ENCODE results near the gene RPS19.
A peak's percentile ranks its signal among the peaks of the same experiment; 100 is the strongest.

RPS19 gene

DNA sequence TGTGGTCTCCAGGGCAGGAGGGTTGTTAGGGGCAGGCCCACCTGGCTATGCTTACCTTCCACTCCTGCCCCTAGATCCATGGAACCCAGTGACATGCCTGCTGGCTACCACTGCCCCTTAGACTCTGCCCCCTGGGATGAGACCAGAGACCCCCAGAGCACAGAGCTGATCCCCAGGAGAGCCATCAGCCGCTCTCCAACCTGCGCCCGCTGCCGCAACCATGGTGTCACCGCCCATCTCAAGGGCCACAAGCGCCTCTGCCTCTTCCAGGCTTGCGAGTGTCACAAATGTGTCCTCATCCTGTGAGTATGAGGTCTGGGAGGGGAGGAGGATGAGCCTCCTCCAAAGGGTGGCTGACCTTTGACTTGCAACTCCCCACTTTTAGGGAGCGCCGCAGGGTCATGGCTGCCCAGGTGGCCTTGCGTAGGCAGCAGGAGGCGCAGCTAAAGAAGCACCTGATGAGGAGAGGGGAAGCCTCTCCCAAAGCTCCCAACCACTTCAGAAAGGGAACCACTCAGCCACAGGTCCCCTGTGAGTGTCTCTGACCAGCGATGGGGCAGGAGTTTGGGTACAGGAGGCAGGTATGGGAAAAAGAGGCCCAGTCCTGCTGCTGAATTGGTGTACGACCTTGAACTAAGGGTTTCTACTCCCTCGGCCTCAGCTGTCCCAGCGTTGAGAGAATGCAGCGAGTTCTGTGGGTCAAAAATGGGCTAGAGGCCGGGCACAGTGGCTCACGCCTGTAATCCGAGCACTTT lies 12.5 kb upstream of the RPS19 start:
- TF ChIP-seq ZNF274 (IDR thresholded peaks at IDR 0.05; ENCODE audit: low read depth, low read length) = no peak
- H3K4me3 ChIP-seq (ENCODE audit: low read length) = no peak overlapping the region

DNA sequence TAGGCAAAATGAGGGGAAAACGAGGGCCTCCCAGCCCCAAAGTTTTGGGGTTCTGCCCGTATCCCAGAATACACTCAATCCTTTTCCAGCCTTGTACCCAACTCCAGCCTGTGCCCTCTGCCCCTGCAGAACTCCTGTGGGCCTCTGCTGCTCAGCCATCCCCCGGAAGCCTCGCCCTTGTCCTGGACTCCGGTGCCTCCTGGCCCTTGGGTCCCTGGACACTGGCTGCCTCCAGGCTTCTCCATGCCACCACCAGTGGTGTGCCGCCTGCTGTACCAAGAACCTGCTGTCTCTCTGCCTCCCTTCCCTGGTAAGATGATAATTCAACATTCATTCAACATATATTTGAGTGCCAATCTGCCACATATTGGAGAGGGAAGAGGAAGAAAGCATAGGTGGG lies 11.4 kb upstream of the RPS19 start:
- no peak overlapping the region for H3K4me3 ChIP-seq (ENCODE audit: low read length)
- no peak for TF ChIP-seq ZNF274 (IDR thresholded peaks at IDR 0.05; ENCODE audit: low read depth, low read length)

DNA sequence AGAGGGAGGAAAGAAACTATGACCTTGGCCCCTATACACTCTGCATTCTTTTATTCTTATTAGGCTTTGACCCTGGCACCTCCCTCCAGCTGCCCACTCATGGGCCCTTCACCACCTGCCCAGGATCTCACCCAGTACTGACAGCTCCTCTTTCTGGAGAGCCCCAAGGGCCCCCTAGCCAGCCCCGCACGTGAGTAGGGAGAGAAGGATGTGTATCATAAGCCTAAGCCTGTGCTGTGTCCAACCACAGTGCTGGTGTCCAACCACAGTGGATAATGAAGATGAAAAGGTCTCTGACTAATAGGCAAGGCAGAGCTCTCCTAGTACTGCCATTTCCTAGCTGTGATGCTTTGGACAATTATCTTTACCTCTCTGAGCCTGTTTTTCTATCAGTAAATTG lies 11.0 kb upstream of the RPS19 start:
- no peak for TF ChIP-seq ZNF274 (IDR thresholded peaks at IDR 0.05; ENCODE audit: low read depth, low read length)

DNA sequence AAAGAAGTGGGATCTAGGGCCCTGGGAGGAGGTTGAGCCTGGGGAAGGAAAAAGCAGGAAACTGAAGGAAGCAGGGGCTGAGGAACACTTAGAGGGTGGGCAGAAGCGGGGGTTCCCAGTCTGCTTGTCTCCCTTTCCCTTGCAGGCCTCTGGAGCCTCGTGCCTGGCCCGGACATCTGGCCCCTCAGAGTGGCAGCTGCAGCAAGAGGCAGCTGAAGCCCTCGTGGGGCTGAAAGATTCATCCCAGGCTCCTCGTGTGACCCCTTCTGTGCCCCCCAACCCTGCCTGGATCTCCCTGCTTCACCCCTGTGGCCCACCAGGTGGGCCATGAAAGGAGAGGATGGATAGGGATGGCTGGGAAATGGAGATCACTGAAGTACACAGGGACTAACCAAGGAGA lies 9.7 kb upstream of the RPS19 start:
- no peak overlapping the region for H3K4me3 ChIP-seq (ENCODE audit: low read length)
- TF ChIP-seq ZNF274 (IDR thresholded peaks at IDR 0.05; ENCODE audit: low read depth, low read length) = no peak

More for the DNA sequence above, 11.0 kb upstream of the RPS19 start:
- no peak overlapping the region for H3K4me3 ChIP-seq (ENCODE audit: low read length)

DNA sequence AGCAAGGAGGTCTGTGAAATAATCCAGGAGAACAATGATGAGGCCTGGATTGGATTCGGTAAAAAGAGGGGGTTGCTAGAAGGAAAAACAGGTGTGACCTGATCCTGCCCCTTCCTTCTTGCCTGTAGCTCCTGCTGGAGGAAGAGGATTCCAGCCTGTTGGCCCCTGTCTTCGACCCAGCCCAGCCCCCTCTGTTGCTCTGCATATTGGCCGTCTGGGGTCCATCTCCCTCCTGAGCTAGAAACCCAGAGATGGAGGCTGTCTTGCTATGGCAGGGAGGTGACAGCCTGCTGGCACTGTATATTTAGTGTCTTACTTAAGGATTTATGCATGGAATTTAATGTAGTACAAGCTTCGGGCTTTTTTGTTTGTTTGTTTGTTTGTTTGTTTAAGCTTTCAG lies 8.6 kb upstream of the RPS19 start:
- no peak for TF ChIP-seq ZNF274 (IDR thresholded peaks at IDR 0.05; ENCODE audit: low read depth, low read length)
- no peak overlapping the region for H3K4me3 ChIP-seq (ENCODE audit: low read length)

DNA sequence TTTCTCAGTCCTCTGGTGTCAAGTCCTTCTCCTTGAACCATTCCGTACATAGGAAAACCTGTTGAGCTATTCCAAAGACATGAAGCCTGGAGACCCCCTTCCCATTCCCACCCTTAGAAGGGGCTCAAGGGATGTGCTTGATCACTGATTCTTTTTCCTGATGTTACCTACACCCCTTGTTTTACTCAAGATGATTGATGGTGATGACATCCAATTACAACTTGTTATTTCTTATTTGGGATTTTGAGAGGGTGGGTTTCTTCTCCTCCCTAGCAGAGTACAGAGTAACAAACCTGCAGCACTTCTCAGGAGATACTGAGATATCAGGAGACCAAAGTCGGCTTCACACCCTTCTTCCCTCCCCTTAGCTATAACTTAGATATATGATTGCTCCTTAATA lies 6.7 kb upstream of the RPS19 start:
- no peak overlapping the region for H3K4me3 ChIP-seq (ENCODE audit: low read length)
- no peak for TF ChIP-seq ZNF274 (IDR thresholded peaks at IDR 0.05; ENCODE audit: low read depth, low read length)

DNA sequence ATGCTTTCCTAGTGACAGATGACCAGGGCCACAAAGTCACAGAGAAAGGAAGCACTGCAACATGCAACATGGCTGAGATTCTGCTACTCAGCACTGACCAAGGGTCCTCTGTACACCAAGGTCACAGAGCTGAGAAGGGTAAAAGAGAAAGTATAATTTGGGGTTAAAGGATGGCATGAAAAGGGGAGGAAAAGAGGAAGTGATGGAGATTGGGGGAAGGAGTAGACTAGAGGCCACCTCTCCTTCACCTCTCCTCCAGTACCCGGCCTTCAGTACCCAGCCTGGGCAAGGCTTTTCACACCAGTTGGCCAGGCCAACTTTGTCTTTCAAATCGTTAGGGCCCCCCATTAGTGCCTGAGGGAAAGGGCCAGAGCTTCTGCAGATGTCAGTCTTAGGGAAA lies 6.3 kb upstream of the RPS19 start:
- TF ChIP-seq ZNF274 (IDR thresholded peaks at IDR 0.05; ENCODE audit: low read depth, low read length) = no peak
- no peak overlapping the region for H3K4me3 ChIP-seq (ENCODE audit: low read length)

DNA sequence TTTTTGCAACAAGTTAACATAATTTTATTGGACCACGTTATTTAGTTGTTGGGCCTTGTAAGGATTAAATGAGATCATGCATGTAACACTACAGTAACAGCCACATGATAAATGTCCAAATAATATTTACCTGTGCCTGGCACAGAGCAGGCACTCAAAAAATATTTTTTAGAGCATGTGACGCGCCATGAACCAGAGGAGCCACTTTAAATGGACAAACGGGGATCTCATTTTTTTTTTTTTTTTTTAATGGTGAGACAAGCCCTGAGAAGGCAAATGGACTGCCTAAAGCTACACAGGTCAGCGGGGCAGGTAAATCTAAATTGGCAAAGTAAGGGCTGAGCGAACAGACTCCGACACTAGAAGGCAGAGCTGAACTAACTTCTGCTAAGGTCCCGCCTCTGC lies 840 bp upstream of the RPS19 start:
- TF ChIP-seq ZNF274 (IDR thresholded peaks at IDR 0.05; ENCODE audit: low read depth, low read length) = no peak
- H3K4me3 ChIP-seq (ENCODE audit: low read length) = peak overlapping the region; percentile 53

DNA sequence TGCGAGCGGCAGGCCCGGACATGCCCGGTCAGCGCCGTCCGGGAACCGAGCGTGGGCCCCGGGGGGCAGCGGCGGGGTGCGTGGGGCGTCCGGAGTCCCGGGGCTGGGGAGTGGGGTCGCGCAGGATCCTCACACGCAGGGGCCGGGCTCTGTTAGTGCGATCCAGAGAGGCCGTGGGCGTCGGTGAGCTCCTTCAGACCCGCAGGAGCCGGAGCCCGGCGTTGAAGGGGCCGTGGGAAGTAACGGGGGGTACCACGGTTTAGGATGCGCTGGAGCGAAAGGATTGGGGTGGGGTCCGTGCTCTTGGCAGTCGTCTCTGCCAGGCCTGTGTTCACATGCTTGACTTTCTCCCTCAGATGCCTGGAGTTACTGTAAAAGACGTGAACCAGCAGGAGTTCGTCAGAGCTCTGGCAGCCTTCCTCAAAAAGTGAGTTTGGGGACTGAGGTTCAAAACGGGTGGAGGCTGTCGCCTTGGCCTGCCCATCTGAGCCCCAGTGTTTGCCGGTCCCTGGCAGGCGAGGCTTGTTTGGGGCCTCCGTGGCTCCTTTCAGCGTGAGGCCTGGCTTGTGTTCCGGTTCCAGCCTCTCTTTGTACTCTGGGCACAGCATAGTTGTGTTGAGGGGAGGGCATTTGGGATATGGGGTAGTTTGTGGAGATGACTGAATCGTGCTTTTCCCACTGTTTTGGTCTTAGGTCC lies 512 bp downstream of the RPS19 start:
- peak overlapping the region; percentile 92 for H3K4me3 ChIP-seq (ENCODE audit: low read length)
- no peak for TF ChIP-seq ZNF274 (IDR thresholded peaks at IDR 0.05; ENCODE audit: low read depth, low read length)

DNA sequence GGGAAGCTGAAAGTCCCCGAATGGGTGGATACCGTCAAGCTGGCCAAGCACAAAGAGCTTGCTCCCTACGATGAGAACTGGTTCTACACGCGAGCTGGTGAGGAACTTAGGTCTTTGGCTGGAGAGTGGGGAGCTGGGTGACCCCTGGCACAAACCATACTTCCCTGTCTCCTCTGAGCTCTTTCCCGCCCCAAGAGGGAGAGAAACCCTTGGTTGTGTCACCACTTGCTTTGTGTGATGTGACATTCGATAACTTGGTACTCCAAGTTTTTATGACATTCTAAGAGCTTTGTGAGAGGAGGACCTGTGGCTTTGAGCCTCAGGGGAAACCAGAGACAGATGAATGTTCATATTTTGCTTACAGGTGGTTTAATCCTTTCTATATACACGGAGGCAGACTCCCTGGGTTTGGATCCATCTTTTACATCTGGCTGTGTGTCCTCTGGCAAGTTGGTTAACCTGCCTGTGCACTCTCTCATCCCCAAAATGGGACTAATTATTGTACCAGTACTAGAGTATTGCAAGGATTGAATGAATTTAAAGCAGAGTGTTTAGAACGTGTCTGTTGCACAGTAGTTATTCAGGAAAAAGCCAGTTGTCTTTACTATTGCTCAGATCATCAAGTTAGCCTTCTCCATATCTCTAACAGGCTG lies 1.2 kb downstream of the RPS19 start:
- no peak for TF ChIP-seq ZNF274 (IDR thresholded peaks at IDR 0.05; ENCODE audit: low read depth, low read length)
- peak overlapping the region; percentile 92 for H3K4me3 ChIP-seq (ENCODE audit: low read length)

DNA sequence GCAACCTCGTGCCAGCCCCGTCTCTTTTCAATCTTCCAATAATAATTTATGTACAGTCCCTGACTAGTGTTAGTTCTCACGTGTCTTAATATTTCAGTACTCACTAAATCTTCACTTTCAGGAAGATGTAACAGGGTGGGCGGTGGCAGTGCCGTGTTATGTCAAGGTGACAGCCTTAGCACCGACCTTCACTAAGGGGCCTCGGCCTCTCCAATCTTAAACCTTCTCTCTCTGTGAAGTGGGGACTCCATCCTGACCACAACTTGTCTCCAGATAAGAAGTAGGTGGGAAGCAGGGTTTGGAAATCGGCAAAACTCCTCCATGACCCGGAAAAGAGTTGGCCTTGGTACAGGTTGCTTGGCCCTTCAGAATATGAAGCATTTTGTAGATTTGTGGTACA lies 1.8 kb downstream of the RPS19 start:
- no peak for TF ChIP-seq ZNF274 (IDR thresholded peaks at IDR 0.05; ENCODE audit: low read depth, low read length)
- peak overlapping the region; percentile 92 for H3K4me3 ChIP-seq (ENCODE audit: low read length)

DNA sequence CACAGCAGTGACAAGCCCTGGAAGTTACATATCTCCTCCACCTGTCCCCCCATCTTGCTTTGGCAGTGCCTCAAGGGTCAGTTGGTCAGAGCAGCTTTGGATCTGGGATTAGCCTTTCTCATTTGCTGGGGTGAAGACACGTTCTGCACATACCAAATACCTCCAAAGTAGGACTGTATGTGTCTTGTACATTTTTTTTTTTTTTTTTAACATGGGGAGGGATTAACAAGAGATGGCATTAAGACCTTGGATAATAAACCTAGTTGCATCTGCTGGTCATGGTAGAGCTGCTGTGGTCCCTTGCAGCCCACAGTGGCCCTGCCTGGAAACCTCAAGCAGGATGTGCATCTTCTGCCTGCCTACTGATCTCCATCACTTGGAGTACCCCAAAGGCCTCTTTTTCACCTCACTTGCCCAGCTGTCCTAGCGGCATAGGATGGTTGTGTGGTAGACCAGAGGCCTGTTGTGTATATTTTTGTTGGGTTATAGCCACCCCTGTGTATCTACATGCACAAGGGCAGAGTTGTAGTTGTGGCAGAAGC lies 2.5 kb downstream of the RPS19 start:
- H3K4me3 ChIP-seq (ENCODE audit: low read length) = peak overlapping the region; percentile 92; the same call in 1 of the 2 replicates
- TF ChIP-seq ZNF274 (IDR thresholded peaks at IDR 0.05; ENCODE audit: low read depth, low read length) = no peak

DNA sequence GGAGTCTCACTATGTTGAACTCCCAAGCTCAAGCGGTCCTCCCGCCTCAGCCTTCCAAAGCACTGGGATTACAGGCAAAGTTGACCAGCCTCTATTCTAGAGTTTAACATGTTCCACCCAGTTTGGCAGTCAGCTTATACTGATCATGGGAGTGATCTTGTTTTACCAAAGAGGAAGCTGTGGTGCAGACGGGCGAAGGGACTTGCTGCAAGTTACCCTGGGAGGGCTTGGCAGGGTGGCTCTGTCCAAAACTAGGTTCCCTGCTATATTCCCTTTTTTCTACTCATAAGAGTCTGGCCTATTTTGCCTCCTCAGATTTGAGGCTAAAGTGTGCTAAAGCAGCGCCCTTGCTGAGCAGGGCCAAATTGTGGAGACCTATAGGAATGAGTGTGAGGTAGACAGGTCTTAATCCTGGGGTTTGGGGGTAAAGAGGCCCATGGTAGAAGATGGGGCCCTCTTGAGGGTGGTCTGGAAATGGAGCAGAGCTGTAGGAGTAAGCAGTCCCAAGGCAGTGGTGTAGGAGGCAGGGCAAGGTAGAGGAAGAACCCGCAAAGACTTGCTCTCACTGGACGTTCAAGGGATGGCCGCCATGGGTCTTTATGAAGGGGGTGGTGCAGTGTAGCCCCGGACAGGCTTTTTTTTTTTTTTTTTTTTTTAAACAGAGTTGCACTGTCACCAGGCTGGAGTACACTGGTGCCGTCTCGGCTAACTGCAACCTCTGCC lies 3.3 kb downstream of the RPS19 start:
- H3K4me3 ChIP-seq (ENCODE audit: low read length) = peak overlapping the region; percentile 92; the same call in 1 of the 2 replicates
- no peak for TF ChIP-seq ZNF274 (IDR thresholded peaks at IDR 0.05; ENCODE audit: low read depth, low read length)

DNA sequence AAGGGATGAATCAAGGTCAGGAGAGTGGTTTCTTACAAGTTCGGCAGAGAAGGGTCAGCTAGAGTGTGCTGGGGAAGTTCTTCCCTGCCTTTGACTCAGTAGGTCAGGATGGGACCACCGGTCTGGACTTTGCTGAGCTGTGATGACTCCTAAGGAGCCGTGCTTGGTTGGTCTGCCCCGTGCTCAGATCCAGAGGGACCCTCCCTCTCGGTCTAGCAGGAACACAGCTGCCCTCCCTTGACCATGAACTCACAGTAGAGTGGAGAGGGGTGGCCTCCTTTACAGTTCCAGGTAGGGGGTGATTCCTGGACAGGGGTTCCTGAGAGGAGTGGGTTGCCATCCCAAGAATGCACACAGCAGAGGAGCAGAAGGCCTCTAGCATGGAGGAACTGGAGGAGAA lies 4.3 kb downstream of the RPS19 start:
- no peak for TF ChIP-seq ZNF274 (IDR thresholded peaks at IDR 0.05; ENCODE audit: low read depth, low read length)
- H3K4me3 ChIP-seq (ENCODE audit: low read length) = no peak overlapping the region; the same call in 1 of the 2 replicates

All from GM08714 (cell line).